NCI-H2227 (cell line): Measurements from ENCODE around the gene NRXN3.
"Not testable (repeated sequence)": the region's sequence is repeated elsewhere in the genome, so short reads cannot be mapped to it uniquely, and the experiment has no call there.

ENCODE experiments used
- DNase-seq: peaks from one replicate; lab custom pipeline; 2025; ENCODE audit not compliant: unreplicated experiment; lab: John Stamatoyannopoulos, UW

Gene NRXN3

DNA sequence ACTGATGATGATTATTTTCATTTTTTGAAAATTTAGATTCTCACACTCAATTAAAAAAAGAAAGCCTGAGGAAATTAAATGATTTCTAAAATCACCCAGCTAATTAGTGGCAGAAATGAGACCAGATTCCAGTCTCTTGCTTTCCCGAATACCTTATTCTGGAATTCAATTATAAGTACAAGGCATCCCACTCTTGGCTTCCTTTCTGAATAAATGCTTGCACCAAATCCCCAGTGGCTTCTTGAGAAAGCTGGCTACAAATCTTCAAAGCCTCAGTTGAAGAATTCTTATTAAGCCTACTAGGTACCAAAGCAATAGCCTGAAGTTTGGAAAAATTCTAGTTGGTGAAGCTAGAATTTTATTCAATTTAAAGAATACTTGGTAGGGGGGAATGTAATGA is 1564.5 kb downstream of the NRXN3 start:
- no peak for DNase-seq

GRCh38 chr14:79735121-79735520 is 1564.9 kb downstream of the NRXN3 start:
- no peak for DNase-seq

DNA sequence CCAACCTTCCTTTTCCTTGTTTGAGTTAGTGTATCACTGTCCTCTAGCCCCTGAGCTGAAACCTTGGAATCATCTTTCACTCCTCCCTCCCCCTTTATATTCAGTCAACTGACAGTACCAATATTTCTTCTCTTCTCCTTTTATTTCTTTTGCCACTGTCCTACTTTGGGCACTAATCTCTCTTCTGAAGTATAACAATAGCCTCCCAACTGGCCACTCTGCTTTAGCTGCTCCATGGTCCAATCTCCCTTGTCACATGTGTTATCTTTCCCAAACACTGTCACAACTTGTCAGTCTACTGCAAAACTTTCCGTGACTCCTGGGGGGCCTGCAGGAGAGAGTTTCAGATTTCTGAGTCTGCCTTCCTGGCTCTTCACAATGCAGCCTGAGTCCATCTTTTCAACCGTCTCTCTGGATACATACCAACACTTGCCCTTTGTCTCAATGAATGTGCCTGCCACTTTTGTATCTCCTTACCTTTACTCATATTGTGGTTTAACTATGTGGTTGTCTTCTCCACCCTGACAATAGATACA is 1570.0 kb downstream of the NRXN3 start:
- DNase-seq = no peak

DNA sequence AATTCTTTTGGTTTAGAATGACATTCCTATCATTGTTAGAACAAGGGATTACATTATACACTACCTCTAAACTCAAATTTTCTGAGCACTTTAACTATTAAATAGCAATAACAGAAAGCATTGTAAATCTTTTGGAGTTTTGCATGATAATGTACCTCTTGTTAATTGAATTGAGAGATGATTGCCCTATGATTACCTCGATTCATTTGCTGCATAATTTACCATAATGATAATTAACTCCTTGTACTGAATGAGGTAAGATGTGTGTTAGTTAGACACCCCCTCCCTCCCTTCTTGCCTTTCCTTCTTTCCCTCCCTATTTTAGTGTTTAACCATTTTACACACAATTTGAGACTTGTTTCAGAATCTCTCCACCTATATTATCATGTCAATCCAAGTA is 1572.0 kb downstream of the NRXN3 start:
- DNase-seq = no peak

GRCh38 chr14:79745046-79745445 is 1574.9 kb downstream of the NRXN3 start:
- no peak for DNase-seq

DNA sequence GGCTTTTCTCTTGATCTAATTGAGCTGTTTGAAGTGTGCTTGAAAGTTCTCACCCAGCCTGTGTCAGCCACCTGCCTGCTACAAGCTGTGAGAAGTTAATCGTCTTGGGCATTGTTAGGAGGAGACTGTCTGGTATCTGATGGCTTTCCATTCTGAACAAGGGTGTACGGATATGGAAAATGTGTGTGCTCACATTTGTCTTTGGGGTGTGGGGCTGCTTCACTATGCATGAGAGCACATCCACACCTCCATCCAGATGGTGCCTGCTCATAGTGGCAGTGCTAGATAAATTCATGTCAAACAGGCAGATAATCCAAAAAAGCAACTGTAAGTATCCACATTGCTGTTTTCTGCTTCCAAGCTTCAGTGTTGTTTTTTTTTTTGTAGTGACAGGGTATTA is 1578.9 kb downstream of the NRXN3 start:
- DNase-seq = no peak

DNA sequence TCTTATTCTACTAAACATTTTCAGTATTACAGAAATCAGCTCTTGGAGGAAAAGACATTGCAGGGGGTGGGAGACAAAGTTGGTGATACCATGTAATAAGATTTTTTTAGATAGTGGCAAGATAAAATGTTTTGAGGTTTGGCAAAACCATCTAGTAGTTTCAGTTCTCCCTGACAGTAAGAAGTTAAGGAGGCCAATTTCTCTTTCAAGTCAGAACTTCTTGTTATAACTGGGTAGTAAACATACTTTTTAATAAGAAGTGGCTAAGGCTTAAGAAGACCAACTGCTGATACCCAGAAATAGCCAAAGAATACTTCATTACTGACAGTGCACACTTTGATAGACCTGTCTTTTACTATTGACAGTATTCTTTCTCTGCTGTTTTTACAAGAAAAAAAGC is 1588.8 kb downstream of the NRXN3 start:
- DNase-seq = no peak

DNA sequence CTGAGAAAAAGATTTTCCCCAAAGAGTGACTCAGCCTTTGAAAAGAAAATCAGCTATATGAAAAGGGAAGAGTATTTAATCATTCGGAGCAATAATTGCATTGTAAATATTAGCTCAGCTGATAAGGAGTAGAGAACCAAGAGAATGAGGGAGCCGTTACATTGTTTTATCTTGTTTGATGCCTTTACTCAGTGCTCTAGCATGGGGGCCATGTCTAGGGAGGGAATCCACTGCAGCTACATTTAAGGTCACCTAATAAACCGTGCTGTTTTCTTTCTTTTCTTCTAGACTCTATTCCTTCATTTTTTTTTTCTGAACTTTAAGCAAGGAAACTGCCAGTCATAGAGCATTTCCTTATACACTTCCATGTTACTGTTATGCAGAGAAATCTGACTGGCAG is 1594.2 kb downstream of the NRXN3 start:
- no peak for DNase-seq

DNA sequence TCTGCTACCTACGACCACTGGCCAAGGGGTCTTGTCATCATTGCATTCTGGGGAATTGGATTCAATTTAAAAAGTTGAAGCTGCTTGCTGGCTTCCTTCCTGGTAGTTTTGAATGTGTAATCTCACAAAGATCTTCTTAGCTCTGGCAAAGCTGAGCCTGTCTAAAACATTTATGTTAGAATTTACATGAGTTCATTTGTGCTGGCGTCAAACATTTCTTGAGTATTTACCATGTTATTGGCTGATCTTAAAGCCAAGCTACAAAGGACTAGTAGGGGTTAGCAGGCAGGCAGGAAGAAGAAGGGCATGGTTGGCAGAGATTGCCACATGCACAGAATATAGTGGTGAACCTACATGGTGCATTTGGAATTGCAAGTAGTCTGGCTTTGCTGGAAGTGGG is 1596.3 kb downstream of the NRXN3 start:
- DNase-seq = no peak

GRCh38 chr14:79767251-79767650 is 1597.1 kb downstream of the NRXN3 start:
- no peak for DNase-seq

DNA sequence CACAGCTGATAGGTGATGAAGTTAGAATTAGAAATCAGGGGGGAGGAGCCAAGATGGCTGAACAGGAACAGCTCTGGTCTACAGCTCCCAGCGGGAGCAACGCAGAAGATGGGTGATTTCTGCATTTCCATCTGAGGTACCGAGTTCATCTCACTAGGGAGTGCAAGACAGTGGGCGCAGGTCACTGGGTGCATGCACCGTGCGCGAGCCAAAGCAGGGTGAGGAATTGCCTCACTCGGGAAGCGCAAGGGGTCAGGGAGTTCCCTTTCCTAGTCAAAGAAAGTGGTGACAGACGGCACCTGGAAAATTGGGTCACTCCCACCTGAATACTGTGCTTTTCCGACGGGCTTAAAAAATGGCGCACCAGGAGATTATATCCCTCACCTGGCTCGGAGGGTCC is 1597.5 kb downstream of the NRXN3 start:
- DNase-seq = not testable (repeated sequence)

GRCh38 chr14:79781882-79782281 is 1611.7 kb downstream of the NRXN3 start:
- DNase-seq = no peak

DNA sequence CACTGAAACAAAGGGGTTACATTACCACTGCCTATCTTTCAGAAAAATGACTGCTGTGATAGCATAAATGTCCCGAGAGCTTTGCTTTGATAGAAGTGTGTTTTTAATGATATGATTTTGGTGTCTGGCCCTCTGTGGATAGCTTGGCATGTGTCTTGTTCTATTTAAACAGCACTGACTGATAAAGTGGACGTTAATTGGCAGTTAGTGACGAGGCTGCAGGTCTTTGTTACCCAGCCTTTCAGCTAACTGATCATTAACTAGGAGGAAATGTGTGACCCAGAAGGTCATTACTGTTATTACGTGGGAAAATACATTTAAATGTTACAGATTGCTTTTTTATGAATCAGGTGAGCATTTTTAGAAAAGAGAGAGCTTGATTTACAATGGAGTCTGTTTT is 1612.9 kb downstream of the NRXN3 start:
- DNase-seq = peak; percentile 74

- no peak for DNase-seq
Measured at GRCh38 chr14:79786522-79786921, 1616.3 kb downstream of the NRXN3 start.

- no peak for DNase-seq
Measured at GRCh38 chr14:79788346-79788745, 1618.2 kb downstream of the NRXN3 start.

DNA sequence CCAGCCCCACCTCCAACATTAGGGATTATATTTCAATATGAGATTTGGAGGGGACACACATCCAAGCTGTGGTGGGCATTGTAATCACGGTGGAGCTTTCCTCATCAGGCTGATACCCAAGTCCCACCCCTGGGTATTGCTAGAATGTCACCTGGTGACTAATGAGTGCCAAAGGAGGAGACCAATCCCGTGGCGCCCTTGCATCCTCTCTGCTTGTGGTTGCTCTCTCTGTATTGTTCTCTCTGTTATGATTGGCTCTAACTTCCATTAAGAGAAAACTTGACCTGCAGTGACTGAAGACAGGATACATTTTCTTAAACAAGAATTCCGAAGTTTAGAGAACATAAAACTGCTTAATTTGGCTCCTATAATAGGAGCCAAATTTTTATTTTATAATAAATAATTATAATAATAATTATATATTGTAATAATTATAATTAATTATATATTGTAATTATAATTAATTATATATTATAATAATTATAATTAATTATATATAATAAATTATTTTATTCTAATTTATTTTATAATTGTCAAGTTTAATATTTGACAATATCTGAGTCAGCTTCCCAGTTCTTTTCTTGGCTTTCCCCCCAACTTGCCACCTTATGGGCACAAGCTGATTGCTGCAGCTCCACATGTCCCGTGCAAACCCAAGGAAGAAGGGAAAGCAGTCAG is 1621.0 kb downstream of the NRXN3 start:
- no peak for DNase-seq

- DNase-seq = no peak
Measured at GRCh38 chr14:79802093-79802492, 1631.9 kb downstream of the NRXN3 start.

- no peak for DNase-seq
Measured at GRCh38 chr14:79805636-79806035, 1635.5 kb downstream of the NRXN3 start.

DNA sequence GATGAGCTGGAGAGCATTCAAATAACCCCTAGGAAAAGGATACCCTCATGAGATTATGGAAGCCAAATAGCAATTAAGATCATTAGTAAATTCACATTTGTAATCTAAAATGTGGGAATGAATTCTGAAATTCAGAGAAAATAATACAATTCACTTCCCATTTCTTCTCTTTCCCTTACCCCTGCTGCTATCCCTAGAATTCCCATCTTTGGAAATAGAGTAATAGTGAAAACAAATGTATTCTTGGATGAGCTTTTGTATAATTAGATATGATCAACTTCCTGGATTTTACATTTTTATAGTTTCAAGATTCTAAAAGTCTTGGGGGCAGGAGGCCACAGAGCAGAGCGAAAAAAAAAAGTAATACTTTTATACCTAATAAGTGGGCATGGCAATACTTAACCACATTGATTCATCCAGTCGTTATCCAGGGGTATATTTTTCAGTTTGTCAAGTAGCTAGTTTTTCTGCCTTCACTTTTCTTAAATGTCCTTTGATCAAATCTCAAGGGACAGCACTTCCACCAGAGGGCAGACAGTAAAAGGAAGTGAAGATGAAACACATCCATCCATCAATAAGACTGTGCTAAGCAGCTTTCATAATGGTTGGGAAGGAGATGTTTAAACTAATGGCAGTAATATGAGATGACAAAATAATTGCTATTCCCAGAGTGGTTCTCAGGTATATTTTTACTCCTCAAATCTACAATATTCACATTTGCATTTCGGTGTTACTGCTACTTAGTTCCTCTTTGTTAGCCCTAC is 1639.9 kb downstream of the NRXN3 start:
- DNase-seq = peak; percentile 18

DNA sequence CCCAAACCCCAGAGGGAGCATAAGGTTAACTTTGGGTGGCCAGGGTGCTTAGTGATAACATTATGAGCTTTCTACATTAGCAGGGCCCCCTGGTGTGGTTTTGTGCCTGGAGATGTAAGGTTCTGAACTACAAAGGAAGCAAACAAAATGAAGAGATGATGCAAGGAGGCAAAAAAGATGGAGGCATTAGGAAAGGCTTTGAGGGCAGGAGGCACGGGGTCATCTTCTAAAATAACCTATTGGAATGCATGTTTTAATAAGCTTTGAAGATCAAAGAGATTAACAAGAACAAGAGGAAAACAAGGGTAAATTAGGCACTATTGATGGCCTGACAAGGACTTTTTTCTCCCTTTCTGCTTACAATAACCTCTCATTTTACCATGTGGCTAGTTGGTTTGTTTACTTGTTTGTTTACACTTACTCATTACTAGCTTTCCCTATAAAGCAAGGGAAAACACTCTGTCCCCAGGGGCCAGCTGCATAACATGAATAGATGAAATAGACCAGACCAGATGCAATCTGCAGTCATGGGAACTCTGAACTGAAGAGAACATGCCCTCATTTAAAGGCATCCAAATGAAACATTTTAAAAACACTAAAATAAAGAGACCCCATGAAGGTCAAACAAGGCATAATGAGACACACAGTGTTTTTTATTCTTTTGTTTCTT is 1650.8 kb downstream of the NRXN3 start:
- DNase-seq = no peak

GRCh38 chr14:79822034-79822433 is 1651.9 kb downstream of the NRXN3 start:
- DNase-seq = no peak

GRCh38 chr14:79825046-79825521 is 1654.9 kb downstream of the NRXN3 start:
- DNase-seq = no peak
